ENCODE measurements around the gene AVL9.
"Not testable (repeated sequence)": the region's sequence is repeated elsewhere in the genome, so short reads cannot be mapped to it uniquely, and the experiment has no call there.

AVL9 gene

GRCh38 chr7:32494946-32495297, 367 bp upstream of the AVL9 start:
- DNase-seq: no peak

- peak in 3 of 58 donors; percentile 39 to 68 (median 42) for DNase-seq
Measured at GRCh38 chr7:32496052-32496813, 944 bp downstream of the AVL9 start.

- DNase-seq: not testable (repeated sequence)
Measured at GRCh38 chr7:32499755-32500154, 4.5 kb downstream of the AVL9 start.

- not testable (repeated sequence) for DNase-seq
Measured at GRCh38 chr7:32500216-32500615, 4.9 kb downstream of the AVL9 start.

GRCh38 chr7:32500922-32501341, 5.6 kb downstream of the AVL9 start:
- DNase-seq: no peak

GRCh38 chr7:32501522-32501921, 6.2 kb downstream of the AVL9 start:
- DNase-seq: no peak

- DNase-seq: no peak
Measured at GRCh38 chr7:32502728-32503127, 7.4 kb downstream of the AVL9 start.

GRCh38 chr7:32506266-32507054, 11.2 kb downstream of the AVL9 start:
- no peak for DNase-seq

- no peak for DNase-seq
Measured at GRCh38 chr7:32507414-32507813, 12.1 kb downstream of the AVL9 start.

GRCh38 chr7:32511791-32512190, 16.5 kb downstream of the AVL9 start:
- DNase-seq: no peak

GRCh38 chr7:32513210-32513609, 17.9 kb downstream of the AVL9 start:
- DNase-seq: no peak

GRCh38 chr7:32515890-32516550, 20.7 kb downstream of the AVL9 start:
- DNase-seq: no peak

GRCh38 chr7:32516551-32517100, 21.3 kb downstream of the AVL9 start:
- no peak for DNase-seq

GRCh38 chr7:32518534-32519140, 23.3 kb downstream of the AVL9 start:
- no peak for DNase-seq

- no peak for DNase-seq
Measured at GRCh38 chr7:32519763-32520162, 24.5 kb downstream of the AVL9 start.

GRCh38 chr7:32522746-32523530, 27.6 kb downstream of the AVL9 start:
- DNase-seq: no peak

GRCh38 chr7:32524631-32525030, 29.3 kb downstream of the AVL9 start:
- DNase-seq: no peak

- DNase-seq: no peak
Measured at GRCh38 chr7:32525839-32526238, 30.6 kb downstream of the AVL9 start.

- DNase-seq: no peak
Measured at GRCh38 chr7:32531402-32531801, 36.1 kb downstream of the AVL9 start.

GRCh38 chr7:32532086-32532485, 36.8 kb downstream of the AVL9 start:
- DNase-seq: no peak

- no peak for DNase-seq
Measured at GRCh38 chr7:32532716-32533115, 37.4 kb downstream of the AVL9 start.

Data from anterior cingulate cortex (tissue), 58 donors.